ENCODE results near the gene TSPAN9. TPM values are rescaled to one million over a fixed set of nuclear protein-coding genes. Genes with fewer than 3 reads are reported as not detected.

Gene TSPAN9
- total RNA-seq, 1 donor, result 13.0 TPM

DNA sequence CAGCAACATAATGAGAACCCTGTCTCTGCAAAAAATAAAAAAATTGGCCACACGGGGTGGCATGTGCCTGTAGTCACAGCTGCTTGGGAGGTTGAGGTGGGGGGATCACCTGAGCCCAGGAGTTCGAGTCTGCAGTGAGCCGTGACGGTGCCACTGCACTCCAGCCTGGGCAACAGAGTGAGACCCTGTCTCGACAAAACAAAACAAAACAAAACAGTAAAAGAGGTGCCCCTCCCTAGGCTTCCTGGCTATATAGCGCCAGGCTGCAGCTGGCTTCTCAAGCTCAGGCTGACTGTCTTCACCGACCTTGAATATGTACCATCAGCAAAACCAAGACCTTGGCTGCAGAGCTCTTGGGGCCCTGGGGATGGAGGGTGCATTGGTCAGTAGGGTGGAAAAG lies 29.4 kb downstream of the TSPAN9 start:
- Histone ChIP-seq H3K9me3 (ENCODE audit: low read depth, low read length) (no peaks in the 10 kb centered on the region), H3K4me2 (ENCODE audit: insufficient read depth, low read length) (peak overlapping the region; percentile 64), H3K4me3 (ENCODE audit: insufficient read depth, low read length) (peak overlapping the region; percentile 33), H4K20me1 (ENCODE audit: insufficient read depth, low read length) (peaks cover 20% of the 10 kb centered on the region), H3K27me3 (ENCODE audit: insufficient read depth, low read length) (no peaks in the 10 kb centered on the region), H3K79me2 (ENCODE audit: insufficient read depth, low read length) (no peaks in the 10 kb centered on the region), H3K4me1 (ENCODE audit: insufficient read depth, low read length) (peaks cover 16% of the 10 kb centered on the region), H2AFZ (ENCODE audit: low read length) (peak overlapping the region; percentile 60), H3K36me3 (ENCODE audit: insufficient read depth, low read length) (no peaks in the 10 kb centered on the region), H3K27ac (ENCODE audit: low read depth, low read length) (no peak overlapping the region)
- no peak for DNase-seq (ENCODE audit: insufficient read length, low spot score, missing footprints)
- TF ChIP-seq, protein P1, sequence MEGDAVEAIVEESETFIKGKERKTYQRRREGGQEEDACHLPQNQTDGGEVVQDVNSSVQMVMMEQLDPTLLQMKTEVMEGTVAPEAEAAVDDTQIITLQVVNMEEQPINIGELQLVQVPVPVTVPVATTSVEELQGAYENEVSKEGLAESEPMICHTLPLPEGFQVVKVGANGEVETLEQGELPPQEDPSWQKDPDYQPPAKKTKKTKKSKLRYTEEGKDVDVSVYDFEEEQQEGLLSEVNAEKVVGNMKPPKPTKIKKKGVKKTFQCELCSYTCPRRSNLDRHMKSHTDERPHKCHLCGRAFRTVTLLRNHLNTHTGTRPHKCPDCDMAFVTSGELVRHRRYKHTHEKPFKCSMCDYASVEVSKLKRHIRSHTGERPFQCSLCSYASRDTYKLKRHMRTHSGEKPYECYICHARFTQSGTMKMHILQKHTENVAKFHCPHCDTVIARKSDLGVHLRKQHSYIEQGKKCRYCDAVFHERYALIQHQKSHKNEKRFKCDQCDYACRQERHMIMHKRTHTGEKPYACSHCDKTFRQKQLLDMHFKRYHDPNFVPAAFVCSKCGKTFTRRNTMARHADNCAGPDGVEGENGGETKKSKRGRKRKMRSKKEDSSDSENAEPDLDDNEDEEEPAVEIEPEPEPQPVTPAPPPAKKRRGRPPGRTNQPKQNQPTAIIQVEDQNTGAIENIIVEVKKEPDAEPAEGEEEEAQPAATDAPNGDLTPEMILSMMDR (IDR thresholded peaks at IDR 0.05; ENCODE audit: extremely low read depth, low read depth, low read length), result no peak

DNA sequence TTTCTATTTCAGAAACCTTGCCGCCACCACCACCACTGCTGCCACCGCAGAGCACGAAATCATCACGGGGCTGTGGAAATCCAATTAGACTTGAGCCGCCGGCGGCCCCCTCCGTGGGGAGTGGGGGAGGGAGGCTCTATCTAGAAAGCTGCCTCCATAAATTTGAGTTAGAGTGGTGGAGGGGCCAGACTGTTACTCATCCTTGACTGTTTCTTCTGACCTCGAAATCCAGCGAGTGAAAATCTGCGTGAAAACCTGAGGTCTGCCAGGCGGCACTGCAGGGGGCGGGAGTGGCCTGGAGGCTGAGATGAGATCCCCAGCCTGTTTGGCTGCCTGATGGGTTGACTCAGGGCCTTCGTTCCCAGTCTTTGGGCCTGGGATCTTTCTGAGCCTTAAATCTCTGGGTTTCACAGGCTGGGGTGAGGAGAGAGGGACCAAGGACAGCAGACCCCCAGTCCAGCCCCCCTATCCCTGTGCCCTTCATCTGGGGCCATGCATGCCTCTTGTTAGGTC lies 29.9 kb downstream of the TSPAN9 start:
- peak overlapping the region; percentile 44 for H3K27ac ChIP-seq (ENCODE audit: low read depth, low read length)
- peak; percentile 92 for DNase-seq (ENCODE audit: insufficient read length, low spot score, missing footprints)
- H3K4me3 ChIP-seq (ENCODE audit: insufficient read depth, low read length), result peak overlapping the region; percentile 33
- TF ChIP-seq, protein P1 (IDR thresholded peaks at IDR 0.05; ENCODE audit: extremely low read depth, low read depth, low read length), result no peak
- H3K4me1 ChIP-seq (ENCODE audit: insufficient read depth, low read length), result peaks cover 13% of the 10 kb centered on the region
- H3K27me3 ChIP-seq (ENCODE audit: insufficient read depth, low read length), result no peaks in the 10 kb centered on the region
- peaks cover 20% of the 10 kb centered on the region for H4K20me1 ChIP-seq (ENCODE audit: insufficient read depth, low read length)
- H3K9me3 ChIP-seq (ENCODE audit: low read depth, low read length), result no peaks in the 10 kb centered on the region
- peak overlapping the region; percentile 60 for H2AFZ ChIP-seq (ENCODE audit: low read length)
- peak overlapping the region; percentile 64 for H3K4me2 ChIP-seq (ENCODE audit: insufficient read depth, low read length)
- H3K79me2 ChIP-seq (ENCODE audit: insufficient read depth, low read length), result no peaks in the 10 kb centered on the region
- H3K36me3 ChIP-seq (ENCODE audit: insufficient read depth, low read length), result no peaks in the 10 kb centered on the region

DNA sequence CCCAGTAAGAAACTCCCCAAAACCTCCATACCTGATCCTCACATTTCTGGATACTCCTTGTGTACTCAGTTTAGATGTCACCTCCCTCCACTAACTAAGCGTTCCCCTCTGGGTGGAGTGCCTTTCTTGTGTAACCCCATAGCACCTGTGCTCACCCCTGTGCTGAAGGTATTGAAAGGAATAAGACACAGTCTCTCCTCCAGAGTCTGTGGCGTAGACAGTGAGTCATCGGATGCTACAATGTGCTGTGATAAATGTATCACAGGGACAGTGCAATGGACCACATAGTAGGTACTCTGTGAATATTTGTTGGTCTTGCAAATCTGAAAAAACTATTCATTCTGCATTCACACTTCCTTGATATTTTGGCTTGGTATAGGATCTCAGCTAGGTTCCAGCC lies 30.8 kb downstream of the TSPAN9 start:
- H3K9me3 ChIP-seq (ENCODE audit: low read depth, low read length), result no peaks in the 10 kb centered on the region
- H3K4me1 ChIP-seq (ENCODE audit: insufficient read depth, low read length), result peaks cover 12% of the 10 kb centered on the region
- H3K4me3 ChIP-seq (ENCODE audit: insufficient read depth, low read length), result no peak overlapping the region
- no peaks in the 10 kb centered on the region for H3K27me3 ChIP-seq (ENCODE audit: insufficient read depth, low read length)
- H3K79me2 ChIP-seq (ENCODE audit: insufficient read depth, low read length), result no peaks in the 10 kb centered on the region
- H4K20me1 ChIP-seq (ENCODE audit: insufficient read depth, low read length), result peaks cover 16% of the 10 kb centered on the region
- no peak overlapping the region for H3K4me2 ChIP-seq (ENCODE audit: insufficient read depth, low read length)
- H3K27ac ChIP-seq (ENCODE audit: low read depth, low read length), result no peak overlapping the region
- peak; percentile 18 for DNase-seq (ENCODE audit: insufficient read length, low spot score, missing footprints)
- H2AFZ ChIP-seq (ENCODE audit: low read length), result no peak overlapping the region
- no peaks in the 10 kb centered on the region for H3K36me3 ChIP-seq (ENCODE audit: insufficient read depth, low read length)
- TF ChIP-seq, protein P1 (IDR thresholded peaks at IDR 0.05; ENCODE audit: extremely low read depth, low read depth, low read length), result no peak

DNA sequence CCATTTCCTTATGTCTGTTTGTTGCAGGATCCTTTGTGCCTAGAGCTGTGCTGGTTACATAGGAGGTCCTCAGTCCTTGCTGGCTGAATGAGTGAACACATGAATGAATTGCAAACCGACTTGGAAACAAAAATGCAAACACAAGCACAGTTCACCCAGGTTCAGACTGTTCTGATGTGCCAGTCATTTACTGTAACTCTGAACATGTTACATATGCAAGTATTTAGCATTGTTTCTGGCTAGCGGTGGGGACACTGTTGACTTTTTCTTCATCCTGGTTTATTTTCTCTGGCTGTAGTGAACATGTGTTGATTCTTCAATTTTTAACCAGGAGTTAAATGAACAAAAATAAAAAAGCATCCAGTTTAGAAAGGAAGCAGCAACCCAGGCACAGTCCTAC lies 33.4 kb downstream of the TSPAN9 start:
- Histone ChIP-seq H3K4me3 (ENCODE audit: insufficient read depth, low read length) (no peak overlapping the region), H3K36me3 (ENCODE audit: insufficient read depth, low read length) (no peaks in the 10 kb centered on the region), H3K9me3 (ENCODE audit: low read depth, low read length) (no peaks in the 10 kb centered on the region), H3K27me3 (ENCODE audit: insufficient read depth, low read length) (no peaks in the 10 kb centered on the region), H3K79me2 (ENCODE audit: insufficient read depth, low read length) (no peaks in the 10 kb centered on the region), H3K4me2 (ENCODE audit: insufficient read depth, low read length) (no peak overlapping the region), H3K4me1 (ENCODE audit: insufficient read depth, low read length) (peaks cover 12% of the 10 kb centered on the region), H4K20me1 (ENCODE audit: insufficient read depth, low read length) (peaks cover 8% of the 10 kb centered on the region), H2AFZ (ENCODE audit: low read length) (no peak overlapping the region), H3K27ac (ENCODE audit: low read depth, low read length) (no peak overlapping the region)
- no peak for DNase-seq (ENCODE audit: insufficient read length, low spot score, missing footprints)
- TF ChIP-seq, protein P1 (IDR thresholded peaks at IDR 0.05; ENCODE audit: extremely low read depth, low read depth, low read length), result no peak

Measured in osteoblast (primary cell).